ENCODE results near the gene ANGPT4.
A peak's percentile ranks its signal among the peaks of the same experiment; 100 is the strongest.
"Not testable (repeated sequence)": the region's sequence is repeated elsewhere in the genome, so short reads cannot be mapped to it uniquely, and the experiment has no call there.

ANGPT4 gene

DNA sequence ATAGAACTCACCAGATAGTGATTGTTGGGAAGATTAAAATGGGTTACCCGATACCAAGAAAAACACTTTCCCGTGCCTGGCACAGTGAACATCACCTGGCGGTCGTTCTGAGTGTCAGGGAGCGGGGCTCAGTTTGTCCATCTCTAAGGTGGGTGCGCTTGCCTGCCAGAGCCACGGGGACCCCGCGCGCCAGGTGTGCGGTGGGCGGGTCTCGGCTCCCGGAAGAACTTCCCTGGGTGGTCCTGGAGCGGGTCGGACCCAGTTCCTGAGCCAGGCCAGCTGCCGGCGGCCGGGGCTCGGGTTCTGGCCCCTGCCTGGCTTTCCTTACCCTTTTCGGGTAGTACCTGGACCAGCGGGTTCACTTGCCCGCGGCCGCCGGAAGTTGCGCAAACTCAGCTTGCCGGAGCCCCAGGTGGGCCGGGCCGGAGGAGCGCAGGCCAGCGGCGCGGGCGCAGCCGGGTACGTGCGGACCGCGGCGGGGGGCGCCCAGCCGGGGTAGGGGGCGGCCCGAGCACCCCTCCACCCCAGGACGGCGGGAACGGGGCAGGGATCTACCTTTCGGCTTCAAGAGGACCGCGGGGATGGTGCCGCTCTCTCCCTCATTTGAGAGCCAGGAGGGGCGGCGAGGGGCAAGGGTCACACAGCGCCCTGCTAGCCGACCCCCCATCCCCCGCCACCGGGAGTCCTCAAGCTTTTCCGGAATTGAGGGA is 75.1 kb downstream of the ANGPT4 start:
- peak; percentile 76 for DNase-seq

DNA sequence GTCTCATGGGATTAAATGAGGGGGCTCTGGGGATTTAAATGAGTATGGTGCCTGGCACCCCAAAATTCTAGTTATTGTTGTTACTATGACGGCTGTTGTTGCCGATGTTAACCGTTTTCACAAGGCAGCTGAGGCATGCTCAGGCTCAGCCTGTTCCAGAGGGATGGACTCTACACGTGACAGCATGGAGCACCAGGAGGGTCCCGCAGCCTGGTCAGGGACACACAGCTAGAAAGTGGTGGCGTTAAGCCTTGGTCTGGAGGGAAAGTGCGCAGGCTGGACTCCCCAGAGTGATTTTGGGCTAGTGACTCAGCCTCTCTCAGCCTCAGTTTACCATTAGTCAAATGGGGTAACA is 75.7 kb downstream of the ANGPT4 start:
- no peak for DNase-seq

DNA sequence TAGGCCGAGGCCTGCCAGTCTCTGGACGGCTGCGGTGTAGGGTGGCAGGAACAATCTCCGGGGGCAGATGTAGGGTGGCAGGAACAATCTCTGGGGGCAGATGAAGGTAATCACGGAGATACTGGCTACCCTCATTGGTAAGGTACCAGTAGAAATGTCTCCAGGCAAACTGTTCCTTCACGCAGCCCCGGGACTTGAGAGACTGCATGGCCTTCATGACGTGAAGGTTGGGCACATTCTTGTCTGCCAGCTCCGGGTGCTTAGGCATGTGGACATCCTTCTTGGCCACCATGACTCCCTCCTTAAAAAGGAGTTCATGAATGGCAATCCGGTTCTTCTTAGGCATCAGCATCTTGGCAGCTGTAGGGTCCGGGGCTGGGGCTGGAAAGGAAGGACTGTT is 76.5 kb downstream of the ANGPT4 start:
- no peak for DNase-seq

DNA sequence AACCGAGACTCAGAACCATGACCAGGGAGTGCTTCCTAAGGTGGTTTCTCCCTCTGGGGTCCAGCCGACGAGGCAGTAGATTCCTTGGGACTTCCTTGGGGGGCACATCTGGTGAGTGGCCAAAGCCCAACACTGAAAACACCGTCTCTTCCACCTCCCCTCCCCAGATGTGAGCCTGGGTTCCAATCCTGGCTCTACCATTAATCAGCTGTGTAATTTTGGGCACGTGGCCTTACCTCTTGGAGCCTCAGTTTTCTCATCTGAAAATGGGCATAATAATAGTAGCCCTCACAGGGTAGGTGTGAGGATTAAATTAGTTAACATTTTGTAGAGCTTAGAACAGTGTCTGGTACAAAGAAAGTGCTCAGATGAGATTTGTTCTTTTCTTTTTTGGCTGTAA is 77.1 kb downstream of the ANGPT4 start:
- DNase-seq, result no peak

DNA sequence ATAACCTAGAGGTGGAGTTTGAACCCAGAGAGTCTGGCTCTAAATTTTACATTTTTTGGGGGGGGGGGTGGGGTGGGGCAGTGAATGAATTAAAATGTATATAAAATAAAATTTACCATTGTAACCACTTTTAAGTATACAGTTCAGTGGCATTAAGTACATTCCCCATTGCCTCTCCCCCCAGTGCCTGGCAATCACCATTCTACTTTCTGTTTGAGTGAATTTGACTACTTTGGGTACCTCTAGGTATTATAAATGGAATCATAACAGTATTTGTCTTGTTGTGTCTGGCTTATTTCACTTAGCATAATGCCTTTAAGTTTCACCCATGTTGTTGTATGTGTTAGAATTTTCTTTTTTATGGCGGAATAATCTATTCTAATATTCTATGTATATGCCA is 79.9 kb downstream of the ANGPT4 start:
- DNase-seq, result no peak

DNA sequence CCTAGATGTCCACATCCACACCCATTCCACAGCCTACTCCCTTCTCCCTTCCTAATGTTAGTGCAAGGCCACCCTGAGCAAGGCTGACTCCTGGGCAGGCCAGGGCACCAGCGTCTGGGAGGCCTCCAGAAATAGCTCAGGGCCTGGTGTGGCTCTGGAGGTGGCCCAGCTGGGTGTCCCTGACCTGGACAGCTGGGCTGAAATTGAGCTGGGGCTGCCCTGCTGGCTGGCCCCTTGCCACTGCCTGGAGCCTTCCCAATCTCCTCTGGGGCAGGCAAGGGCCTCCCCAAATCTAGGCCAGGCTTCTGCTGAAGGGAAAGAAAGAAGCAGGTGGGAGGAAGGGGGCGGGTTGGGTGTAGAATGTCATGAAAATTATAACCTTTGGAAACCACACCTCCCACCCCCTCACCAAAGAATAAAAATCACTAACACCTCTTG is 80.5 kb downstream of the ANGPT4 start:
- DNase-seq, result peak; percentile 70

DNA sequence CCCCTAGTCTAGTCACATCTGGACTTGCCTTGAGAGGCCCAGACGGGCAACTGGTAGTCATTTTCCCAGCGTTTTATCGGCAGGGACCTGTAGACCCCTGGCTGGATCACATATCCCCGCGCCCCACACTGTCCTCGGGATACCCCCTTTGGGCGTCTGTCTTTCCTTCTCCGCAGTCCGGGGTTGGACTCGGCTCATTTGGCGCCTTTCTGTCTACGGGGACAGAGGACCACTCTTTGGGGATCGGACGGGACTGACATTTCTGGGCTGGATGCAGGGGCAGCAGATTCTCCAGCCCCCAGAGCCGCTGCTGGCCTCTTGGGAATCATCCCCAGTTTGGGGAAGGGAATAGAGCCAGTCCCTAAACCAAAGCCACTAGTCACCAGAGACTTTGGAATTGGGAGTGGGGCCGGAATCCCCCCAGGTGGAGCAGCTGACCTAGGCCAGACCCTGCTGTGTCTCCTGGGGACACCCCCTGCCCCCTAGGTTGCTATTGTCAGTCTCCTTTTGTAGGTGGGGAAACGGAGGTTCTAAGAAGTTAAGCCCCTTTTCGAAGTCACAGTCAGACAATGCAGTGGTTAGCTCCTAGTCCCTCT is 81.9 kb downstream of the ANGPT4 start:
- no peak for DNase-seq

DNA sequence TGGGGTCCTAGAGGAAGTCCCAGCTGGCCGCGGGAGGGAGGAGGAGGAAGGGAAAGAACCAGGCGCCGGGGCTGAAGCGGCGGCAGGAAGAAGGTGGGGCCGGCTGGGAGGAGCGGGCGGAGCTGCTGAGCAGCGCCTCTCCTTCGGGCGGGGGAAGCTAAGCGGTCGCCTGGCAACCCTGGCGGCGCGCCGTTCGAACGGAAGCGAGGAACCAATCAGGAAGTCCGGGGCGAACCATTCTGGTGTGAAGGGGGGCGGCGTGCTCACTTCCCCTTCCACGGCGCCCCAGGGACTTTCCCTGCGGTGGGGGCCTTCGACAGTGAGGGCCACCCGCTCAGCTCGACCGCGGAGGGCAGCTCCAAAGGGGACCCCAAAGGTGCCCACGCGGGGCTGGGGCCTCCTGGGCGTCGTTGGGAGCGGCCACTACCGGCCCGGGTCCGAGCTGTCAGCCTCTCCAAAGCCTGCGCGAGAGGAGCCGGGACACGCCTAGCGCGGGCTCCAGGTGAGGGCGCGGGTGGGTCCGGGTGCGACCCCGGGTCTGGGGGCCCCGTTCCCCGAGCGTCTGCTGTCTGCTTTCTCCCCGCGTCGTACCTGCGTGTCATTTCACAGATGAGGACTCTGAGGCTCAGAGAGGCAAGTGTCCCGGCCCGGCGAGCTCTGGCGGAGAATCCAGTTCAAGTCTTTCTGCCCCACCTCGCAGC is 82.5 kb downstream of the ANGPT4 start, which contains the start of gene FAM110A:
Gene FAM110A, plus strand, starts transcription at position 266 of the 701 bp plus-strand sequence. CDS start 11,090 bp downstream, outside the sequence.
- peak; percentile 99 for DNase-seq

DNA sequence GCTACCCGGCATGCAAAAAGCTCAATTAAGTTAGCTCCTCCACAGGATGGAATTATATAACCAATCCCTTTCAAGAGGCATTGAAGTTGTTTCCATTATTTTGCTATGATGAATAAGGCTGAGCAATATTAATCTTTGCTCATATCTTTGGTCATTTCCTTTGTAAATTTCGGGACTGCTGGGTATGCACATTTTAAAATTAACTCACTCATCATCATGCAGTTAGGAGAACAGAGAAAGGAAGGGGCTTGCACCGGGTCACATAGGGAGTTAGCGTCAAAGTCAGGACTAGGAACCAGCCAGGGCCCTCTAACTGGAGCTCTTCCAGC is 83.0 kb downstream of the ANGPT4 start:
- DNase-seq, result no peak

DNA sequence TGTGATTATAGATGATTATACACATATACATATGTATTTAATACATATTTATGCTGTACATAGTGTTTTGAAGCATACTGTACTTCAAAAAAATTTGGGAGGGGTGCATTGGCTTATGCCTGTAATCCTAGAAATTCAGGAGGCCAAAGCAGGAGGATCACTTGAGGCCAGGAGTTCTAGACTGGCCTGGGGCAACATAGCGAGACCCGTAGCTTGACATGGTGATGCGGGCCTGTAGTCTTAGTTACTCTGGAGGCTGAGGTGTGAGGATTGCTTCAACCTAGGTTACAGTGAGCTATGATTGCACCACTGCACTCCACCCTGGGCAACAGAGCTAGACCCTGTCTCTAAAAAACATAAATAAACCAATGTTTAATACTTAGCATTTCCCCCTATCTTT is 84.2 kb downstream of the ANGPT4 start:
- no peak for DNase-seq

DNA sequence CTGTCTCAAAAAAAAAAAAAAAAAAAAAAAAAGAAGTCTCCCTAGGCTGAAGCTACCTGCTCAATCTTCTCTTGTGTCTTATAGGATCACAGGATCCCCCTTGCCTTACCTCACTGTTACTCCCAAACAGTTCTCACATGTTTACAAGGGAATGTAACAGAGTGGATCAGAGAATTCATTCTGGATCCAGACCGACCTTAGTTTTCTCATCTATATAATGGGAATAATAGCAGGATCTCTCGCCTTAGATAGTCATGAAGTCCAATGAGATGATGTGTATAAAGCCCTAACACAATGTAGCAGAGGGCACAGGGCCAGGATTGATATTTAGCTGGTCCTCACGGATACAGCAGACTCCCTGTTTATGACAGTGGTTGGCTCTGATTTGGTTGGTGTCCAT is 84.9 kb downstream of the ANGPT4 start:
- DNase-seq, result no peak

DNA sequence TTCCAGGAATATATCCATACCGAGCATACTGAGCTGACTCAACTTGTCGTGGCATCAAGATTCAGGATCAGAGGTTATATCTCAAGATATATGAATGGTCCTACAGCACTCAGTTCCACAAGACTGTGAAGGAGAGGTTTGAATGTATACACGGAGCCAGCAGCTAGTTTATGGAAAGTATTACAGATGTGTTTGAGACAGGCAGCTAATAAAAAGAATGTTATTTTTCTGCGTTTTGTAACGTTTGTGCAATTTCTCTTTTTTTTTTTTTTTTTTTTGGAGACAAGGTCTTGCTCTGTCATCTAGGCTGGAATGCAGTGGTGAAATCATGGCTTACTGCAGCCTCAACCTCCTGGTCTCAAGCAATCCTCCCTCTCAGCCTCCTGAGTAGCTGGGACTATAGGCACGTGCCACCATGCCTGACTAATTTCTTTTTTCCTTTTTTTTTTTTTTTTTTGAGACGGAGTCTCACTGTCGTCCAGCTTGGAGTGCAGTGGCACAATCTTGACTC is 86.1 kb downstream of the ANGPT4 start:
- no peak for DNase-seq

DNA sequence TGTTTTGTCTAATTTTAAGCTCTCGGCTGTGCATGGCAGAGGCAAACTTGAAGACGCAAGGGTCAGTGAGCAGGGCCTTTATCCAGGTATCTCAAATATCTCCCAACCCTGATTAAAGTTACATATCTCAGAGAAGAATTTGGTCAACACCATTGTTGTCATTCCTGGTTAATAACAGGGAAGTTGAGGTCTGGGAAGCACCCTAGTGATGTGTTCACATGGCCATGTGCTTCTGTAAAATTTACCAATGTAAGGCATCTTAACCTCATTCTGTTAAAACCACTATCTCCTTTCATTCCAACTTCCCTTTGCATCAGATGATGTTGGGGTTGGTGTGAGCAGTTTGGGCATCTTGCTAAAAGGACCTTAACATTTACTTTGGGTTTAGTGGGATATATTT is 86.6 kb downstream of the ANGPT4 start:
- no peak for DNase-seq

DNA sequence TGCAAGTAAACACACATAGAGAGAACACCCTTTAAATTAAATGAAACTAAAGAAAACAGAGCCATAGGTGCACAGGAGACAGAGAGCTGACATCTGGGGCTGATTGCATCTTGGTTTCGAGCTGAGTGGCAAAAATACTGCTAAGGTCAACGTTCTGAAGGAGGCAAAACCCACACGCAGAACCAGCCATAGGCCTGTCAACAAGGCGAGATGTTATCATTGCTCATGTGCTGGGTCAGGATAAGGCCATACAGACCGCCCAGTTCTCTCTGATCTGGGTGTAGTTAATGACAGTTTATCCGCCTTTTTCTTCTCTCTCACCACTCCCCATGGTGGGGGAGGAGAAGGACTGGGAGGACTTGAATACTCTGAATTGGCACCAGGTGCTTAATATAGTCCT is 87.1 kb downstream of the ANGPT4 start:
- DNase-seq, result peak; percentile 60

DNA sequence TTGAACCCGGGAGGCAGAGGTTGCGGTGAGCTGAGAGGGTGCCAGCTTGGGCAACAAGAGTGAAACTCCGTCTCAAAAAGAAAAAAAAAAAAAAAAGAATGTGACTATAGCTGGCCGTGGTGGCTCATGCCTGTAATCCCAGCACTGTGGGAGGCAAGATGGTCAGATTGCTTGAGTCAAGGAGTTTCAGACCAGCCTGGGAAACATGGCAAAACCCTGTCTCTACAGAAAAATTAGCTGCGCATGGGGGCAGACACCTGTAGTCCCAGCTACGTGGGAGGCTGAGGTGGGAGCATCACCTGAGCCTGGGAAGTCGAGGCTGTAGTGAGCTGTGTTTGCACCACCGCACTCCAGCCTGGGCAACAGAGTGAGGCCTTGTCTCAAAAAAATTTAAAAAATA is 88.2 kb downstream of the ANGPT4 start:
- DNase-seq, result not testable (repeated sequence)

DNA sequence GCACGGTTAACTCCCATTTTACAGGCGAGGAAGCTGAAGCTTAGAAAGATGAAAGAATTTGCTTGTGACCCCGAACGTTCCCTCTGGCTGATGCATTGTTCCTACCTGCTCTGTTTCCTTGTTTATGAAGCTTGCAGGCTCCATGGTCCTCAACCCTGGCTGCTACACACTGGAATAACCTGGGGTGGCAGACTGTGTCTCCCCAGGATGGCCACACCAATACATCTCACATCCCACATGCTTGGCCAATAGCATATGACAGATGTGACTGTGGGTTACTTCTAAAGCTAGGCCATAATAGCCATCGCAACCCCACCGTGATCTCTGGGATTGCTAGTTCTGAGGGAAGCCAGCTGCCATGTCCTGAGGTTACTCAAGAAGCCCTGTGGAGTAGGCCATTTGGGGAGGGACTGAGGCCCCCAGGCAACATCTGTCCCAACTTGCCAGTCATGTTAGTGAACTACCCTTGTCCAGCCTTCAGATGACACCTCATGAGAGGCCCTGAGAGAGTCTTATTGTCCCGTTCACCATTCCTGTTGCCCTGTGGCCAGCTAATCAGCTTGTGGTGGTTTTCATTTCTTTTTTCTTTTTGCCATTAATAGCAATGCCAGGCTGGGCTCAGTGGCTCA is 89.3 kb downstream of the ANGPT4 start:
- no peak for DNase-seq

DNA sequence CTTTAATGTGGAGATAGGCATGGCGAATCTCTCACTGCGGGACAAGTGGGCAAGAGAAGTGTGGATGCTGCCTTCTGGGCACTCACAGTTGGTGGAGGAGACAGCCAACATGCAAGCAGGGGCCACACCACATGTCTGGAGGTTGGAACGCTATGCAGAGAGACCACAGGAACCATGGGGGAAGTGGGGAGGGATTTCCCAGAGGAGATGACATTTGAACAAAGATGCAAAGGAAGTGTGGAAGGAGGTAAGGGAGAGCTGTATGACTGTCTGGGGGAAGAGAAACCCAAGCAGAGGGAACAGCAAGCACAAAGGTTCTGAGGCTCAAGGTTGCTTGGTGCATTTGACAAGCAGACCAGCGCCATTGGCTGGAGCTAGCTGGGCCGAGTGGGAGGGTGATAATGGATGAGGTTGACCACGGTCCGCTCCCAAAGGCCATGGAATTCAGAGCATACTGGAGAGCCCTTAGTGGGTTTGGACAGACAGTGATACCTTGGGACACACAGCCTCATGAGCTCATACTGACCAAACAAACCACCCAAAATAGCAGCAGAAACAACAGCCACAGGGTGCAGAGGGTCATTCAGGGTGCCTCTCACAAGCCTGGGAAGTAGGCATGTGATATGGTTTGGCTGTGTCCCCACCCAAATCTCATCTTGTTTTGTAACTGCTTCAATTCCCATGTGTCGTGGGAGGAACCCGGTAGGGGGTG is 90.3 kb downstream of the ANGPT4 start:
- DNase-seq, result no peak

DNA sequence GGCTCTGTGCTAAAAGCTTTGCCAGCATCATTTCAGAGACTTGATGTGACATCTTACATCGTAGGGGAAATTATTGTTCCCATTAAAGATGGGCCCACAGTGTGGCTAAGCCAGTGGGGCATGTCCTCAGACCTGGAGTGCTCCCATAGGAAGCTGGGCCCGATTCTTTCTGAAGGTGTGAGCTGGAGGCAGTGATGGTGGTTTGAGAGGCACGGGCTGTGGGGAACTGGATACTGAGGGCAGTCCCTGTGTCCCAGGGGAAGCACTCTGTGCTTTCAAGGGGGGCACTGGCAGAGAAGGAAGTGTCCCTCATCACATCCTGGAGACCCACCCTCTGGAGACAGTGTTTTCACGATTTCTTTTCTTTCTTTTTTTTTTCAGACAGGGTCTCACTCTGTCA is 91.2 kb downstream of the ANGPT4 start:
- DNase-seq, result no peak

DNA sequence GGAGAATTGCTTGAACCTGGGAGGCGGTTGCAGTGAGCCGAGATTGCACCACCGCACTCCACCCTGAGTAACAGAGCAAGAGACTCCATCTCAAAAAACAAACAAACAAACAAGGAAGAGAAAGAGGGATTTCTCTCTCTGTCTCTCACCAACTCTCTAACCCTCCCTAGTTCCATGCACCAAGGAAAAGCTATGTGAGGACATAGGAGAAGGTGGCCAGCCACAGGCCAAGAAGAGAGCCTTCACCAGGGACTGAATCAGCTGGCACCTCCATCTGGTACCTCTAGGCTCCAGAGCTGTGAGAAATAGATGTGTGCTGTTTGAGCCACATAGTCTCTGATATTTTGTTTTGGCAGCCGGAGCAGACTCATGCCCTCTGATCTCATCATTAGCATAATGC is 91.6 kb downstream of the ANGPT4 start:
- no peak for DNase-seq

DNA sequence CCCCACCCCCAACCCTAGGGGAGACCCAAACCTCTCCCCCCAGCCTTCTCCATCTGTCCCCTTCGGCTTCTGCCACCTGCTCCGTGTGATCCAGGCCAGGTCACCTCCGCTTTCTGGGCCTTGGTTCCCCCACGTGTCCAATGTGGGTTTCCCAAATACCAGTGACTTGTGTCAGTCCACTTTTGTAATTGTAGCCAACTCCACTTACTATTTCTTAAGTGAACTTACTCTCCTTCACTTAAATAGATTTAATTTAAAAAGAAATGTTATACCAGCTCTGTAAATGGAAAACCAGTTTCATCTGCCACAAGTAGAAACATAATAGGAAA is 92.6 kb downstream of the ANGPT4 start:
- no peak for DNase-seq

DNA sequence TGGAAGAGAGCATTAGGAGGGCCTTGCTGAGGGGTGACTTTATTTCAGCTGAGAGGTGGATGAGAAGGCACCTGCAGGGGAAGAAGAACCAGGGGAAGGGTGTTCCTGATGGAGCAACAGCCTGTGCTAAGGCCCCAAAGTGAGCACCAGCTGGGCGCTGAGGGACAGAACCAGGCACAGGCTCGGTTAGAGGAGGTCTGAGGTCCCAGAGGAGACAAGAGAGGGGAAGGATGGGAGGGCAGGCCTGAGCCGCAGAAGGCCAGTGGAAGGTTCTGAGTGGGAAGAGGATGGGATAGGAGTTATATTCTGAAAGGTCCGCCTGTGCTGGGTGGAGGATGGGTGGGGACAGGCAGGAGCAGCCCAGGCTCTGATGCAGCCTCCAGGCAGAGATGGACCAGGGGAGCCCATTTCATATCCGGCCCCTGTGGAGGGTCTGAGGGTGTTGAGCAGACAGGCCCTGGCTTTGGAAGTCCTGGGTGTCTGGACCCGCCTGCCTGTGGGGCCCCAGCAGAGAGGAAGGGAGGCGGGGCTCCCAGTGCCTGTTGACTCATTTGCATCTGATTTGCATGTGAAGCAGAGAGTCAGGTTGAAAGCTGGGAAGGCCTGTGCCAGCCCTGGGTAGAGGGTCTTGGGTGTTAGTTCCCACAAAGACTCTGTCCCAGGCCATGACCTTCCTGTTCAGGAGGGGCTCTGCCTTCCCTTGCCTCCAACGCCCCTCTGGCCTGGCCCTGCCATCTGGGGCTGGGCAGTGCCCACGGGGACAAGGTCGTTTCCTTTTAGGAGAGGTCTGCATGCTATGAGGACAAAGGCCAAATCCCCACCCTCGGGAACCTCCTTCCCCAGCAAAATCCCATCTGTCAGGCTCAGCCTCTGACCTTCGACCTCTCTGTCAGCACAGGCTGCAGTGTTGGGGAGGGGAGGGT is 93.2 kb downstream of the ANGPT4 start:
- DNase-seq, result peak; percentile 49

DNA sequence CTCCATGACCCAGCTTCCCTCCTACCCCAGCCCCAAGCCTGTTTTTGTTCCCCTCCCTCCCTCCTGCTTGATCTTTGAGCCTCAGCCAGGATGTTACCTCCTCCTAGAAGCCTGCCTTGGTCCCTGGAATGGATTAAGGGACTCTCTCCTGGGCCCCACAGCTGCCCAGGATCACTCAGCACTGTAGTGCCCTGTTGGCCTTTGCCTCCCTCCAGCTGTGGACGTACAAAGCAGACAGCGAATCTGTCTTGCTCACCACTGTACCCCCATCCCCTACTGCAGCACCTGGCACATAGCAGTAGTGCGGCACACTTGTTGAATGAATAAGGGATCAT is 94.4 kb downstream of the ANGPT4 start:
- DNase-seq, result no peak

Measured in activated effector memory CD4-positive, alpha-beta T cell treated with anti-CD3 and anti-CD28 coated beads, Interleukin-2, amount 50 U/mL, for 16 hours (primary cell).